MM.1S (cell line): ENCODE data around the gene KCNJ6.

Source experiments
- DNase-seq: peaks from one replicate; pipeline ENCODE4 v3.0.0-alpha.2; 2015
- H2AFZ ChIP-seq: fragments of 300-600 bp; sonication (generic); 2 replicates; pipeline ENCODE4 v1.6.0; 2016; ENCODE audit warnings: antibody characterized with exemption, low read length
- H3F3A ChIP-seq: fragments of 300-600 bp; sonication (generic); 2 replicates; pipeline ENCODE4 v1.6.1; 2016; ENCODE audit warnings: mild to moderate bottlenecking, antibody characterized with exemption, low read length, moderate library complexity, mixed read lengths; ENCODE audit not compliant: insufficient read depth
- H3K27ac ChIP-seq: fragments of 300-600 bp; sonication (generic); 2 replicates; pipeline ENCODE4 v1.5.1; 2016; ENCODE audit warnings: mild to moderate bottlenecking, low read length
- H3K27me3 ChIP-seq: fragments of 300-600 bp; sonication (generic); replicated peaks from 2 replicates; pipeline ENCODE4 v1.6.0; 2016; ENCODE audit warnings: low read length; ENCODE audit not compliant: insufficient read depth
- H3K36me3 ChIP-seq: fragments of 300-600 bp; sonication (generic); replicated peaks from 2 replicates; pipeline ENCODE4 v1.6.1; 2016; ENCODE audit warnings: mild to moderate bottlenecking, low read length, mixed read lengths; ENCODE audit not compliant: insufficient read depth
- H3K4me1 ChIP-seq: fragments of 300-600 bp; sonication (generic); 2 replicates; pipeline ENCODE4 v1.6.1; 2016; ENCODE audit warnings: low read length, mixed read lengths
- H3K4me2 ChIP-seq: fragments of 300-600 bp; sonication (generic); 2 replicates; pipeline ENCODE4 v1.6.0; 2016; ENCODE audit warnings: low read depth, low read length
- H3K4me3 ChIP-seq: fragments of 300-600 bp; sonication (generic); 2 replicates; pipeline ENCODE4 v1.5.1; 2016; ENCODE audit warnings: low read length, mixed read lengths
- H3K79me2 ChIP-seq: fragments of 300-600 bp; sonication (generic); 2 replicates; pipeline ENCODE4 v1.6.1; 2016; ENCODE audit warnings: mixed run types, low read length, mixed read lengths
- H3K9ac ChIP-seq: fragments of 300-600 bp; sonication (generic); 2 replicates; pipeline ENCODE4 v1.6.1; 2016; ENCODE audit warnings: low read length, mixed read lengths
- H3K9me2 ChIP-seq: fragments of 300-600 bp; sonication (generic); replicated peaks from 2 replicates; pipeline ENCODE4 v1.6.1; 2016; ENCODE audit warnings: mild to moderate bottlenecking, low read length, mixed read lengths; ENCODE audit not compliant: insufficient read depth
- H3K9me3 ChIP-seq: fragments of 300-600 bp; sonication (generic); replicated peaks from 2 replicates; pipeline ENCODE4 v1.6.1; 2016; ENCODE audit warnings: mild to moderate bottlenecking, low read length, mixed read lengths; ENCODE audit not compliant: insufficient read depth
- H4K20me1 ChIP-seq: fragments of 300-600 bp; sonication (generic); 2 replicates; pipeline ENCODE4 v1.6.1; 2016; ENCODE audit warnings: mild to moderate bottlenecking, low read length, moderate library complexity, mixed read lengths; ENCODE audit not compliant: insufficient read depth
- CTCF ChIP-seq: fragments of 300-600 bp; sonication (generic); IDR thresholded peaks from 2 replicates; pipeline ENCODE4 v1.5.1; 2016; ENCODE audit warnings: antibody characterized with exemption, low read length, mixed read lengths
- EZH2 ChIP-seq: fragments of 300-600 bp; sonication (generic); optimal IDR thresholded peaks from 2 replicates; pipeline ENCODE3; 2017; ENCODE audit warnings: low read depth, mild to moderate bottlenecking, antibody characterized with exemption, low read length, mixed read lengths
- EZH2phosphoT487 ChIP-seq: fragments of 300-600 bp; sonication (generic); IDR thresholded peaks from 2 replicates; pipeline ENCODE4 v1.6.1; 2018; ENCODE audit warnings: antibody characterized with exemption, low read length

The KCNJ6 gene

GRCh38 chr21:37627074-37627473 lies 289.2 kb downstream of the KCNJ6 start:
- Histone ChIP-seq H3K9ac (no peak overlapping the region), H2AFZ (peak overlapping the region; percentile 1; the same call in 1 of the 2 replicates), H3F3A (peaks cover 23% of the 10 kb centered on the region)

GRCh38 chr21:37626320-37626719 lies 289.9 kb downstream of the KCNJ6 start:
- TF ChIP-seq EZH2 (no peak), EZH2phosphoT487 (no peak), CTCF (no peak)

More at GRCh38 chr21:37627074-37627473, 289.2 kb downstream of the KCNJ6 start:
- TF ChIP-seq EZH2, result no peak
- no peak for TF ChIP-seq CTCF
- no peak for TF ChIP-seq EZH2phosphoT487
- Histone ChIP-seq H3K9me2 (no peaks in the 10 kb centered on the region), H3K4me3 (no peak overlapping the region), H3K4me2 (peak overlapping the region; percentile 2; the same call in 1 of the 2 replicates), H3K36me3 (no peaks in the 10 kb centered on the region), H3K27ac (peak overlapping the region; percentile 12; the same call in 1 of the 2 replicates), H3K4me1 (peaks cover 27% of the 10 kb centered on the region), H3K27me3 (no peaks in the 10 kb centered on the region), H3K9me3 (no peaks in the 10 kb centered on the region), H3K79me2 (no peaks in the 10 kb centered on the region), H4K20me1 (no peaks in the 10 kb centered on the region)
- peak; percentile 69 for DNase-seq

GRCh38 chr21:37623689-37624088 lies 292.6 kb downstream of the KCNJ6 start:
- Histone ChIP-seq H3K36me3 (no peaks in the 10 kb centered on the region), H4K20me1 (no peaks in the 10 kb centered on the region), H3K27me3 (no peaks in the 10 kb centered on the region), H3F3A (peaks cover 11% of the 10 kb centered on the region; the same call in 1 of the 2 replicates), H2AFZ (no peak overlapping the region), H3K4me2 (no peak overlapping the region), H3K79me2 (no peaks in the 10 kb centered on the region), H3K9ac (no peak overlapping the region), H3K27ac (no peak overlapping the region), H3K4me3 (no peak overlapping the region), H3K9me3 (no peaks in the 10 kb centered on the region), H3K9me2 (no peaks in the 10 kb centered on the region), H3K4me1 (peaks cover 16% of the 10 kb centered on the region)
- no peak for TF ChIP-seq CTCF
- TF ChIP-seq EZH2, result no peak
- TF ChIP-seq EZH2phosphoT487, result no peak
- DNase-seq, result no peak

More at GRCh38 chr21:37626320-37626719, 289.9 kb downstream of the KCNJ6 start:
- no peak for DNase-seq
- no peaks in the 10 kb centered on the region for H3K9me3 ChIP-seq
- no peak overlapping the region for H3K4me3 ChIP-seq
- peak overlapping the region; percentile 1; the same call in 1 of the 2 replicates for H2AFZ ChIP-seq
- no peak overlapping the region for H3K9ac ChIP-seq
- no peak overlapping the region for H3K27ac ChIP-seq
- no peak overlapping the region for H3K4me2 ChIP-seq
- H3K4me1 ChIP-seq, result peaks cover 20% of the 10 kb centered on the region
- no peaks in the 10 kb centered on the region for H3K79me2 ChIP-seq
- no peaks in the 10 kb centered on the region for H4K20me1 ChIP-seq
- no peaks in the 10 kb centered on the region for H3K9me2 ChIP-seq
- peaks cover 15% of the 10 kb centered on the region for H3F3A ChIP-seq
- H3K27me3 ChIP-seq, result no peaks in the 10 kb centered on the region
- no peaks in the 10 kb centered on the region for H3K36me3 ChIP-seq
